AG09319 (cell line): ENCODE data around the gene FAM89B.

Experiments
- DNase-seq: peaks from one replicate; pipeline ENCODE4 v3.0.0-alpha.2; 2010; ENCODE audit warnings: low read depth; ENCODE audit errors: extremely low read depth
- TF ChIP-seq, protein P1 (sequence below): IDR thresholded peaks from 2 replicates; pipeline ENCODE4 v1.5.1; 2011; ENCODE audit warnings: low read depth, mild to moderate bottlenecking, inconsistent platforms, low read length, moderate library complexity

The FAM89B gene

GRCh38 chr11:65579291-65579690, 7.0 kb downstream of the FAM89B start:
- TF ChIP-seq, protein P1, sequence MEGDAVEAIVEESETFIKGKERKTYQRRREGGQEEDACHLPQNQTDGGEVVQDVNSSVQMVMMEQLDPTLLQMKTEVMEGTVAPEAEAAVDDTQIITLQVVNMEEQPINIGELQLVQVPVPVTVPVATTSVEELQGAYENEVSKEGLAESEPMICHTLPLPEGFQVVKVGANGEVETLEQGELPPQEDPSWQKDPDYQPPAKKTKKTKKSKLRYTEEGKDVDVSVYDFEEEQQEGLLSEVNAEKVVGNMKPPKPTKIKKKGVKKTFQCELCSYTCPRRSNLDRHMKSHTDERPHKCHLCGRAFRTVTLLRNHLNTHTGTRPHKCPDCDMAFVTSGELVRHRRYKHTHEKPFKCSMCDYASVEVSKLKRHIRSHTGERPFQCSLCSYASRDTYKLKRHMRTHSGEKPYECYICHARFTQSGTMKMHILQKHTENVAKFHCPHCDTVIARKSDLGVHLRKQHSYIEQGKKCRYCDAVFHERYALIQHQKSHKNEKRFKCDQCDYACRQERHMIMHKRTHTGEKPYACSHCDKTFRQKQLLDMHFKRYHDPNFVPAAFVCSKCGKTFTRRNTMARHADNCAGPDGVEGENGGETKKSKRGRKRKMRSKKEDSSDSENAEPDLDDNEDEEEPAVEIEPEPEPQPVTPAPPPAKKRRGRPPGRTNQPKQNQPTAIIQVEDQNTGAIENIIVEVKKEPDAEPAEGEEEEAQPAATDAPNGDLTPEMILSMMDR = no peak
- no peak for DNase-seq

- no peak for DNase-seq
- TF ChIP-seq, protein P1 = no peak
These were observed 7.8 kb downstream of the FAM89B start for GRCh38 chr11:65580031-65580692.

GRCh38 chr11:65580756-65581155, 8.4 kb downstream of the FAM89B start:
- TF ChIP-seq, protein P1 = no peak

GRCh38 chr11:65581928-65582327, 9.6 kb downstream of the FAM89B start:
- TF ChIP-seq, protein P1 = no peak
- no peak for DNase-seq

More at GRCh38 chr11:65580756-65581155, 8.4 kb downstream of the FAM89B start:
- DNase-seq = no peak

GRCh38 chr11:65583589-65583988, 11.3 kb downstream of the FAM89B start:
- no peak for DNase-seq
- TF ChIP-seq, protein P1 = no peak

DNA sequence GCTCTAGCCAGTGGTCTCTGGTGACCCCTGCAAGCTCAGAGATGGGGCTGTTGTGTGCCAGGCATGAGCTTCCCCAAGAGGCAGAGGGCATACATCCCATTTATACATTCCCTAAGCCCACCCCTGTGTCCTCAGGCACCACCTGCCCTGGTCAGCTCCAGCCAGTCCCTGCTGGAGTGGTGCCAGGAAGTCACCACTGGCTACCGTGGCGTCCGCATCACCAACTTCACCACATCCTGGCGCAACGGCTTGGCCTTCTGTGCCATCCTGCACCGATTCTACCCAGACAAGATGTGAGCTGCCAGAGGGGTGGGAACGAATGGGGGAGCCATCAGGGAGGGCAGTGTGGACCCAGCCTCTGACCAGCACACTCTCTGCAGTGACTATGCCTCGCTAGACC, 11.8 kb downstream of the FAM89B start:
- DNase-seq = no peak
- TF ChIP-seq, protein P1 = no peak

GRCh38 chr11:65584723-65585171, 12.4 kb downstream of the FAM89B start:
- DNase-seq = no peak
- TF ChIP-seq, protein P1 = no peak
